A549 (cell line): ENCODE measurements around the gene ZNF862. TPM values are rescaled to one million over a fixed set of nuclear protein-coding genes. Genes with fewer than 3 reads are reported as not detected.
A peak's percentile ranks its signal among the peaks of the same experiment; 100 is the strongest.

ENCODE experiments used
- ATAC-seq, 2 experiments: fragments of 200-7000 bp in 1 of 2; fragments of >200 bp in 1 of 2; cut with Nextera tagmentation in 1 of 2; cut with Tn5 transposase in 1 of 2; 3 replicates each; pipeline versions ENCODE4 v1.8.0 to v1.9.1; 2018 to 2020; ENCODE audit warnings: mild to moderate bottlenecking in 1 of 2, moderate library complexity in 1 of 2
- CTCF ChIA-PET: fragments of 300-600 bp; sonication (Branson Sonifier 250); formaldehyde crosslinking; extraction: SDS; loops from one replicate; lab custom pipeline; 2021; ENCODE audit warnings: antibody characterized with exemption, inconsistent platforms; lab: Yijun Ruan, JAX
- POLR2A ChIA-PET: fragments of 350-600 bp; formaldehyde crosslinking; extraction: SDS; loops from one replicate; lab custom pipeline; 2021; ENCODE audit warnings: antibody characterized with exemption, inconsistent platforms; lab: Yijun Ruan, JAX
- DNase-seq, 2 experiments: peaks; one replicate each; pipeline versions ENCODE4 v3.0.0 to v3.0.0-alpha.2; 2011 to 2016; ENCODE audit warnings: low read depth in 1 of 2, low spot score in 1 of 2
- FAIRE-seq: peaks from 2 replicates; lab custom pipeline; 2011; peaks lifted over from hg19 to GRCh38; lab: Jason Lieb, UNC
- H3K27ac ChIP-seq, 2 experiments: fragments of >200 bp; sonication (Bioruptor Twin); formaldehyde crosslinking; 3 replicates each; pipeline ENCODE4 v1.5.1; 2016 to 2017
- H3K4me1 ChIP-seq: fragments of >200 bp; sonication (Bioruptor Twin); formaldehyde crosslinking; 3 replicates; pipeline ENCODE4 v1.6.1; 2016
- H3K4me2 ChIP-seq: fragments of >200 bp; sonication (Bioruptor Twin); formaldehyde crosslinking; 3 replicates; pipeline ENCODE4 v1.6.1; 2016
- H3K4me3 ChIP-seq: fragments of >200 bp; sonication (Bioruptor Twin); formaldehyde crosslinking; 3 replicates; pipeline ENCODE4 v1.5.1; 2016
- H3K9me3 ChIP-seq: fragments of >200 bp; sonication (Bioruptor Twin); formaldehyde crosslinking; 3 replicates; pipeline ENCODE4 v1.6.1; 2016
- CBX2 ChIP-seq: fragments of 200-600 bp; sonication (generic); IDR thresholded peaks from 2 replicates; pipeline ENCODE4 v1.6.1; 2016; ENCODE audit warnings: low read depth, mild to moderate bottlenecking, borderline replicate concordance
- CTCF ChIP-seq: fragments of >200 bp; sonication (Bioruptor Twin); formaldehyde crosslinking; IDR thresholded peaks from 3 replicates; pipeline ENCODE4 v1.5.1; 2016
- FOSB ChIP-seq: fragments of 250-450 bp; sonication (Bioruptor Pico); IDR thresholded peaks from 2 replicates; pipeline ENCODE4 v1.5.0; 2020; ENCODE audit warnings: mild to moderate bottlenecking, moderate library complexity
- FOXS1 ChIP-seq: fragments of 250-450 bp; sonication (Bioruptor Pico); IDR thresholded peaks from 2 replicates; pipeline ENCODE4 v1.5.0; 2020; ENCODE audit warnings: mild to moderate bottlenecking, moderate library complexity
- HDAC2 ChIP-seq: fragments of 200-600 bp; sonication (generic); IDR thresholded peaks from 2 replicates; pipeline ENCODE4 v1.6.1; 2016
- HOXA7 ChIP-seq: fragments of 250-450 bp; sonication (Bioruptor Pico); IDR thresholded peaks from 2 replicates; pipeline ENCODE4 v1.5.0; 2020; ENCODE audit warnings: mild to moderate bottlenecking, moderate library complexity
- HOXB13 ChIP-seq: fragments of 250-450 bp; sonication (Bioruptor Pico); IDR thresholded peaks from 2 replicates; pipeline ENCODE4 v1.5.0; 2020; ENCODE audit warnings: low read depth, mild to moderate bottlenecking, moderate library complexity
- KDM1A ChIP-seq: fragments of 200-600 bp; sonication (generic); IDR thresholded peaks from 2 replicates; pipeline ENCODE4 v1.6.1; 2016; ENCODE audit warnings: low read depth, mild to moderate bottlenecking
- MYC ChIP-seq: IDR thresholded peaks from 2 replicates; pipeline ENCODE4 v1.6.1; 2012; ENCODE audit warnings: mild to moderate bottlenecking, inconsistent platforms, low read length, improper control_type of control experiment, borderline replicate concordance
- POLR2A ChIP-seq: IDR thresholded peaks from 2 replicates; pipeline ENCODE4 v1.6.1; 2012; ENCODE audit warnings: mild to moderate bottlenecking, low read length
- POLR2AphosphoS2 ChIP-seq: conservative IDR thresholded peaks from 2 replicates; pipeline ENCODE4 v1.6.1; 2012; ENCODE audit warnings: low read length, improper control_type of control experiment, inconsistent platforms
- RAD21 ChIP-seq, 2 experiments: fragments of >200 bp in 1 of 2; sonication (Bioruptor Twin) in 1 of 2; formaldehyde crosslinking in 1 of 2; IDR thresholded peaks in 1 of 2; conservative IDR thresholded peaks in 1 of 2; 2 replicates in 1 of 2; 3 replicates in 1 of 2; pipeline ENCODE4 v1.6.1; 2012 to 2018; ENCODE audit warnings: inconsistent platforms in 1 of 2
- REST ChIP-seq: fragments of 200-600 bp; sonication (generic); IDR thresholded peaks from 2 replicates; pipeline ENCODE4 v1.6.1; 2016; ENCODE audit warnings: antibody characterized with exemption, mild to moderate bottlenecking, moderate library complexity
- SREBF2 ChIP-seq: fragments of 450-650 bp; IDR thresholded peaks from 2 replicates; pipeline ENCODE4 v1.6.1; 2014; ENCODE audit warnings: mild to moderate bottlenecking, moderate library complexity
- TP53 ChIP-seq: fragments of 250-450 bp; sonication (Bioruptor Pico); IDR thresholded peaks from 2 replicates; pipeline ENCODE4 v1.5.0; 2021; ENCODE audit warnings: mild to moderate bottlenecking, moderate library complexity
- ZSCAN20 ChIP-seq: fragments of 250-450 bp; sonication (Bioruptor Pico); IDR thresholded peaks from 2 replicates; pipeline ENCODE4 v1.8.0; 2022; ENCODE audit warnings: mild to moderate bottlenecking, moderate library complexity
- WGBS: methylation state at CpG from one replicate; pipeline ENCODE4 v1.1.6; 2017; ENCODE audit errors: missing lambda C conversion rate; 5-methylcytosine and 5-hydroxymethylcytosine counted together
- polyA plus RNA-seq, 4 experiments: library from polyadenylated mRNA; depleted of rRNA in 3 of 4; stranded (reverse); fragments of >200 nt; fragmentation: RNase III in 1 of 4; extraction: RNeasy Plus Mini Kit Qiagen cat#74134 plus additional on column Dnase treatment in 1 of 4; gene quantifications; 2 replicates in 3 of 4; 3 replicates in 1 of 4; pipeline ENCODE4 v1.2.3, GENCODE V29; 2011 to 2017
- TF ChIP-seq, protein P1 (sequence below): fragments of 450-650 bp; IDR thresholded peaks from 2 replicates; pipeline ENCODE4 v1.6.1; 2014; ENCODE audit warnings: antibody characterized with exemption
- TF ChIP-seq, protein P2 (sequence below): fragments of >200 bp; sonication (Bioruptor Twin); formaldehyde crosslinking; IDR thresholded peaks from 3 replicates; pipeline ENCODE4 v1.6.1; 2016

ZNF862 gene
- polyA plus RNA-seq, 2 of the 4 experiments (the other 2 are of a cell fraction) = 3.9 to 8.0 TPM

DNA sequence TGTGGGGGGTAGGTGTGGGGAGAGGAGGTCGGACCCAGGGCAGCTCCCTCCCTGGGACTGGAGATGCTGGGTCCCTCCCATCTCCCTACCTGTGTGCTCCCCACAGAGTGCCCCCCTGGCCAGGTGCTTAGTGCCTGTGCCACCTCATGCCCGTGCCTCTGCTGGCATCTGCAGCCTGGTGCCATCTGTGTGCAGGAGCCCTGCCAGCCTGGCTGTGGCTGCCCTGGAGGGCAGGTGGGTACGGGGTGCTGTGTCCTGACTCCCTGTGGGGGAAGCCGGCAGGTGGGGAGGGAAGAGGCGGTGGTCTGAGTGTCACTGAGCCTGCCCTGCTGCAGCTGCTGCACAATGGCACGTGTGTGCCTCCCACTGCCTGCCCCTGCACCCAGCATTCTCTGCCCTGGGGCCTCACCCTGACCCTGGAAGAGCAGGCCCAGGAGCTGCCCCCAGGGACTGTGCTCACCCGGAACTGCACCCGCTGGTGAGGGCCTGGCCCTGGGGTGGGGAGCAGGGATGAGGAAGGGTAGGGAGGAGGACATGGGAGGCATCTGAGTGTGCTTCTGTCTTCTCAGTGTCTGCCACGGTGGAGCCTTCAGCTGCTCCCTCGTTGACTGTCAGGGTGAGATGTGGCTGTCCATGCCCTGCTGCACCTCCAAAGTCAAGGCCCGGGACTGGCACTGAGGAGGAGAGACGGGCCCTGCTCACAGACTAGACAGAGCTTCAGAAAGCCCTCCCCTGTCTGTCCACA, 11.7 kb upstream of the ZNF862 start:
- H3K9me3 ChIP-seq = no peaks in the 10 kb centered on the region
- FAIRE-seq (no peak), DNase-seq (no peak), ATAC-seq (peak; percentile 8 to 12; a peak in 3 of 6 replicates)
- no peak overlapping the region for H3K4me2 ChIP-seq
- WGBS = 52% methylated on average over 5 of the region's 12 CpGs
- no peak for TF ChIP-seq REST
- no peak for TF ChIP-seq FOXS1 (CRISPR knock-in tag)
- TF ChIP-seq, protein P1, sequence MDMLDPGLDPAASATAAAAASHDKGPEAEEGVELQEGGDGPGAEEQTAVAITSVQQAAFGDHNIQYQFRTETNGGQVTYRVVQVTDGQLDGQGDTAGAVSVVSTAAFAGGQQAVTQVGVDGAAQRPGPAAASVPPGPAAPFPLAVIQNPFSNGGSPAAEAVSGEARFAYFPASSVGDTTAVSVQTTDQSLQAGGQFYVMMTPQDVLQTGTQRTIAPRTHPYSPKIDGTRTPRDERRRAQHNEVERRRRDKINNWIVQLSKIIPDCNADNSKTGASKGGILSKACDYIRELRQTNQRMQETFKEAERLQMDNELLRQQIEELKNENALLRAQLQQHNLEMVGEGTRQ = no peak
- no peak for TF ChIP-seq HOXA7
- TF ChIP-seq HDAC2 = no peak
- TF ChIP-seq TP53 (CRISPR knock-in tag) = no peak
- TF ChIP-seq FOSB (CRISPR knock-in tag) = no peak
- no peak for TF ChIP-seq SREBF2
- TF ChIP-seq MYC = no peak
- TF ChIP-seq KDM1A = no peak
- no peak for TF ChIP-seq POLR2A
- TF ChIP-seq, protein P2, sequence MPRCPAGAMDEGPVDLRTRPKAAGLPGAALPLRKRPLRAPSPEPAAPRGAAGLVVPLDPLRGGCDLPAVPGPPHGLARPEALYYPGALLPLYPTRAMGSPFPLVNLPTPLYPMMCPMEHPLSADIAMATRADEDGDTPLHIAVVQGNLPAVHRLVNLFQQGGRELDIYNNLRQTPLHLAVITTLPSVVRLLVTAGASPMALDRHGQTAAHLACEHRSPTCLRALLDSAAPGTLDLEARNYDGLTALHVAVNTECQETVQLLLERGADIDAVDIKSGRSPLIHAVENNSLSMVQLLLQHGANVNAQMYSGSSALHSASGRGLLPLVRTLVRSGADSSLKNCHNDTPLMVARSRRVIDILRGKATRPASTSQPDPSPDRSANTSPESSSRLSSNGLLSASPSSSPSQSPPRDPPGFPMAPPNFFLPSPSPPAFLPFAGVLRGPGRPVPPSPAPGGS = no peak
- TF ChIP-seq ZSCAN20 (CRISPR knock-in tag) = no peak
- no peak for TF ChIP-seq RAD21 (conservative IDR thresholded peaks at IDR 0.05 in 1 of 2, IDR thresholded peaks at IDR 0.05 in 1 of 2)
- TF ChIP-seq HOXB13 = no peak
- no peaks in the 10 kb centered on the region for H3K4me1 ChIP-seq
- ChIA-PET POLR2A (no interaction called here), CTCF (interaction anchor here (0.5 to 5.3 kb wide), 4 partner anchors 8 to 166 kb away, joined by 3 to 24 read pairs (median 4); partner anchors contain the start of gene ZNF862)
- no peak overlapping the region for H3K27ac ChIP-seq
- no peak overlapping the region for H3K4me3 ChIP-seq

DNA sequence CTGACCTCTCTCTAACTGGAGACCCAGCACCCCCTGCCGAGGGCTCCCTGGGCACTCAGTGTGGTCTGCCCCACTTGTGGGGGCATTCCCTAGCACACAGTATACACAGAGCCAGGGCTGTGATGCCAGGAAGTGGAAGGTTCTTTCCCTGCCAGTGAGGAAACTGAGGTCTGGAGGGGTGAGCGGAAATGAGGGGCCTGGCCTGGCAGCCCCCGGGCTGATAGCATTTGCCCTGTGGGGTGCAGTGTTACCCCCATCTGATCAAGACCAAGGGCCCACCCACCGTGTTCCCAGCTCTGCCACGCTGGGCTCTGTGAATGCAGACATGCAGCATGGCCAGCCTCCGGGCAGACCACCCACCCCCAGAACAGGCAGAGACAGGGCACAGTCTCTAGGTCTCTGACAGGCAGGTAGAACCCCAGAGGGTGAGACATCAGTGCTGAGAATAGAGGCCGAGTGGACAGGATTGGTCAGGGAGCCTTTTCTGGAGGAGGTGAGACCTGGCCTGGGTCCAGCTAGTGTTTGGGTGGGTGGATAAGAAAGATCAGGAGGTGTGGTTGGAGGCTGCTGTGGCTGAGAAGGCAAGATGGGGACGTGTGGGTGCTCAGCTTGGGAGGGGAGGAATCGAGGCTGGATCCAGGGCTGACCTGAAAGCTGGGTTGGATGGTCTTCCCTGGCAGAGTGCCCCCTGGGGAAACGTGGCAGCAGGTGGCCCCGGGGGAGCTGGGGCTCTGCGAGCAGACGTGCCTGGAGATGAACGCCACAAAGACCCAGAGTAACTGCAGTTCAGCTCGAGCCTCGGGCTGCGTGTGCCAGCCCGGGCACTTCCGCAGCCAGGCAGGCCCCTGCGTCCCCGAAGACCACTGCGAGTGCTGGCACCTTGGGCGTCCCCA, 10.8 kb upstream of the ZNF862 start:
- Histone ChIP-seq H3K27ac (no peak overlapping the region), H3K4me2 (no peak overlapping the region), H3K4me1 (no peaks in the 10 kb centered on the region), H3K4me3 (no peak overlapping the region), H3K9me3 (no peaks in the 10 kb centered on the region)
- DNase-seq = no peak
- peak; percentile 9 to 13; a peak in 2 of 6 replicates for ATAC-seq
- FAIRE-seq = no peak
- WGBS = 60% methylated on average over 19 of the region's 23 CpGs
- POLR2A ChIA-PET = no interaction called here
- CTCF ChIA-PET = interaction anchor here (0.5 to 5.3 kb wide), 3 partner anchors 20 to 166 kb away, joined by 4 to 24 read pairs (median 5); no protein-coding TSS in a partner anchor
- TF ChIP-seq POLR2AphosphoS2 = no peak
- no peak for TF ChIP-seq HOXA7
- TF ChIP-seq, protein P2 = no peak
- no peak for TF ChIP-seq CTCF
- TF ChIP-seq POLR2A = no peak
- no peak for TF ChIP-seq CBX2
- no peak for TF ChIP-seq KDM1A
- TF ChIP-seq, all 56 proteins: peak for 0
